H1 (cell line): Measurements from ENCODE around the gene AOPEP. TPM values are rescaled to one million over a fixed set of nuclear protein-coding genes. Genes with fewer than 3 reads are reported as not detected.

ENCODE experiments used
- CTCF ChIA-PET: fragments of 300-600 bp; sonication (Branson Sonifier 250); formaldehyde crosslinking; loops from one replicate; lab custom pipeline; 2021; ENCODE audit not compliant: partially characterized antibody; lab: Charles Lee
- POLR2A ChIA-PET: fragments of 300-600 bp; sonication (Branson Sonifier 250); formaldehyde crosslinking; loops from one replicate; lab custom pipeline; 2021; ENCODE audit warnings: inconsistent platforms; ENCODE audit not compliant: partially characterized antibody; lab: Charles Lee
- DNase-seq, 2 experiments: peaks; one replicate each; pipeline versions ENCODE4 v3.0.0 to v3.0.0-alpha.2; 2010 to 2022; ENCODE audit warnings: low spot score in 2 of 2, low read depth in 1 of 2, mixed read lengths in 1 of 2
- FAIRE-seq: peaks from 2 replicates; lab custom pipeline; 2011; peaks lifted over from hg19 to GRCh38; lab: Jason Lieb, UNC
- H2AFZ ChIP-seq: 2 replicates; pipeline ENCODE4 v1.8.1; 2012; ENCODE audit warnings: low read length, inconsistent platforms
- H2AK5ac ChIP-seq: 2 replicates; pipeline ENCODE4 v1.6.1; 2013; ENCODE audit warnings: low read depth, low read length
- H2BK120ac ChIP-seq: replicated peaks from 2 replicates; pipeline ENCODE3; 2013; ENCODE audit warnings: low read depth, low read length, inconsistent platforms
- H2BK12ac ChIP-seq: 2 replicates; pipeline ENCODE4 v1.6.1; 2013; ENCODE audit warnings: low read depth, low read length
- H2BK15ac ChIP-seq: 2 replicates; pipeline ENCODE4 v1.6.1; 2013; ENCODE audit warnings: low read length
- H2BK20ac ChIP-seq: 2 replicates; pipeline ENCODE4 v1.6.1; 2013; ENCODE audit warnings: low read length
- H2BK5ac ChIP-seq: 2 replicates; pipeline ENCODE4 v1.6.1; 2013; ENCODE audit warnings: low read depth, low read length
- H3K14ac ChIP-seq: 2 replicates; pipeline ENCODE4 v1.6.1; 2013; ENCODE audit warnings: inconsistent platforms; ENCODE audit not compliant: insufficient read length
- H3K18ac ChIP-seq: 2 replicates; pipeline ENCODE4 v1.6.1; 2013; ENCODE audit warnings: low read length; ENCODE audit errors: extremely low read depth
- H3K23ac ChIP-seq: 2 replicates; pipeline ENCODE4 v1.6.1; 2013; ENCODE audit warnings: inconsistent platforms; ENCODE audit not compliant: insufficient read length
- H3K23me2 ChIP-seq: 2 replicates; pipeline ENCODE4 v1.6.1; 2013; ENCODE audit warnings: low read depth, low read length
- H3K27ac ChIP-seq: 2 replicates; pipeline ENCODE4 v1.6.1; 2011; ENCODE audit warnings: low read depth, low read length, inconsistent platforms
- H3K27me3 ChIP-seq, 4 experiments: replicated peaks in 1 of 4; 1 replicate in 1 of 4; 2 replicates in 3 of 4; pipeline versions ENCODE4 v1.6.1 to v1.8.1; 2011 to 2013; ENCODE audit warnings: low read length in 3 of 4, mild to moderate bottlenecking in 3 of 4, inconsistent platforms in 2 of 4, mixed read lengths in 2 of 4, moderate library complexity in 1 of 4; ENCODE audit not compliant: control insufficient read depth in 3 of 4, insufficient read depth in 3 of 4; ENCODE audit errors: extremely low read depth in 1 of 4
- H3K36me3 ChIP-seq, 4 experiments: 2 replicates each; pipeline versions ENCODE4 v1.6.1 to v1.8.1; 2011 to 2013; ENCODE audit warnings: mild to moderate bottlenecking in 4 of 4, low read length in 3 of 4, moderate library complexity in 2 of 4, control low read depth in 1 of 4, inconsistent platforms in 1 of 4; ENCODE audit not compliant: insufficient read depth in 4 of 4, control insufficient read depth in 2 of 4
- H3K4ac ChIP-seq: replicated peaks from 2 replicates; pipeline ENCODE3; 2013; ENCODE audit warnings: low read length, low read depth, mixed read lengths, inconsistent platforms; ENCODE audit not compliant: insufficient read length
- H3K4me1 ChIP-seq, 4 experiments: replicated peaks in 1 of 4; 1 replicate in 1 of 4; 2 replicates in 3 of 4; pipeline versions ENCODE4 v1.6.1 to v1.8.1; 2011 to 2013; ENCODE audit warnings: low read length in 3 of 4, inconsistent platforms in 2 of 4, mixed read lengths in 1 of 4; ENCODE audit not compliant: insufficient read depth in 4 of 4, control insufficient read depth in 3 of 4
- H3K4me2 ChIP-seq, 2 experiments: 2 replicates each; pipeline versions ENCODE4 v1.6.1 to v1.8.1; 2011 to 2013; ENCODE audit warnings: low read depth in 2 of 2, low read length in 2 of 2, control low read depth in 1 of 2, inconsistent platforms in 1 of 2, mild to moderate bottlenecking in 1 of 2; ENCODE audit not compliant: insufficient read depth in 1 of 2
- H3K4me3 ChIP-seq, 4 experiments: fragments of 200-600, 300-600 bp in 1 of 4; sonication (generic), shearing (Covaris generic), sonication (Bioruptor Twin) in 1 of 4; 2 replicates each; pipeline versions ENCODE4 v1.5.1 to v1.8.1; 2011 to 2016; ENCODE audit warnings: low read length in 4 of 4, low read depth in 3 of 4, control low read depth in 2 of 4, inconsistent platforms in 2 of 4, mild to moderate bottlenecking in 2 of 4, mixed read lengths in 1 of 4, moderate library complexity in 1 of 4; ENCODE audit not compliant: insufficient read depth in 2 of 4; ENCODE audit errors: extremely low read depth in 1 of 4
- H3K56ac ChIP-seq: replicated peaks from 2 replicates; pipeline ENCODE3; 2013; ENCODE audit warnings: low read depth, mild to moderate bottlenecking, mixed read lengths, low read length, inconsistent platforms; ENCODE audit not compliant: insufficient read length
- H3K79me1 ChIP-seq: 2 replicates; pipeline ENCODE4 v1.6.1; 2013; ENCODE audit warnings: low read depth, low read length, control low read depth
- H3K79me2 ChIP-seq, 2 experiments: 2 replicates each; pipeline versions ENCODE4 v1.6.1 to v1.8.1; 2012 to 2013; ENCODE audit warnings: low read length in 2 of 2, mild to moderate bottlenecking in 2 of 2, inconsistent platforms in 1 of 2; ENCODE audit not compliant: insufficient read depth in 2 of 2, control insufficient read depth in 1 of 2
- H3K9ac ChIP-seq, 4 experiments: replicated peaks in 1 of 4; 1 replicate in 1 of 4; 2 replicates in 3 of 4; pipeline versions ENCODE4 v1.6.1 to v1.8.1; 2011 to 2013; ENCODE audit warnings: low read depth in 3 of 4, low read length in 3 of 4, control low read depth in 2 of 4, mild to moderate bottlenecking in 2 of 4, moderate library complexity in 2 of 4, inconsistent platforms in 1 of 4; ENCODE audit errors: extremely low read depth in 1 of 4
- H3K9me3 ChIP-seq, 2 experiments: 2 replicates each; pipeline versions ENCODE4 v1.6.1 to v1.8.1; 2012 to 2013; ENCODE audit warnings: mild to moderate bottlenecking in 2 of 2, moderate library complexity in 2 of 2, control low read depth in 1 of 2, inconsistent platforms in 1 of 2, low read depth in 1 of 2, low read length in 1 of 2, mixed read lengths in 1 of 2; ENCODE audit not compliant: insufficient read depth in 2 of 2
- H4K20me1 ChIP-seq, 2 experiments: replicated peaks in 1 of 2; 2 replicates each; pipeline versions ENCODE3 to v1.8.1; 2011 to 2013; ENCODE audit warnings: inconsistent platforms in 2 of 2, low read length in 2 of 2, mild to moderate bottlenecking in 1 of 2; ENCODE audit not compliant: insufficient read depth in 2 of 2, control insufficient read depth in 1 of 2
- H4K5ac ChIP-seq: 2 replicates; pipeline ENCODE4 v1.6.1; 2013; ENCODE audit warnings: low read length, low read depth, mixed read lengths, inconsistent platforms; ENCODE audit not compliant: insufficient read length
- H4K8ac ChIP-seq: 2 replicates; pipeline ENCODE4 v1.8.0; 2013; ENCODE audit warnings: mild to moderate bottlenecking, moderate library complexity, low read length, inconsistent platforms; ENCODE audit not compliant: insufficient read depth; ENCODE audit errors: extremely low read depth
- H4K91ac ChIP-seq: replicated peaks from 2 replicates; pipeline ENCODE3; 2013; ENCODE audit warnings: low read length, mixed read lengths, inconsistent platforms; ENCODE audit not compliant: insufficient read length
- ASH2L ChIP-seq: fragments of 200-600, 300-600 bp; sonication (generic); IDR thresholded peaks from one replicate; pipeline ENCODE4 v1.7.1; 2017; ENCODE audit warnings: low read length
- CBX5 ChIP-seq: fragments of 300-800, 300-1000 bp; sonication (generic); IDR thresholded peaks from 2 replicates; pipeline ENCODE4 v1.7.1; 2016; ENCODE audit warnings: antibody characterized with exemption, low read length, low read depth
- CHD1 ChIP-seq: IDR thresholded peaks from 2 replicates; pipeline ENCODE4 v1.6.1; 2012; ENCODE audit warnings: low read depth, low read length, improper control_type of control experiment
- CTBP2 ChIP-seq: IDR thresholded peaks from 2 replicates; pipeline ENCODE4 v1.7.0; 2011; ENCODE audit warnings: borderline replicate concordance, mild to moderate bottlenecking, moderate library complexity, mixed read lengths, low read length; ENCODE audit not compliant: insufficient read depth, insufficient read length
- NANOG ChIP-seq: IDR thresholded peaks from 2 replicates; pipeline ENCODE4 v1.6.1; 2011; ENCODE audit warnings: low read length, low read depth, mild to moderate bottlenecking, inconsistent platforms; ENCODE audit not compliant: insufficient read depth, poor library complexity, severe bottlenecking
- POLR2A ChIP-seq, 2 experiments: IDR thresholded peaks; 1 replicate in 1 of 2; 2 replicates in 1 of 2; pipeline ENCODE4 v1.6.1; 2011; ENCODE audit warnings: low read depth in 2 of 2, low read length in 2 of 2, mild to moderate bottlenecking in 2 of 2; ENCODE audit errors: control extremely low read depth in 1 of 2
- POU5F1 ChIP-seq: IDR thresholded peaks from 2 replicates; pipeline ENCODE4 v1.6.1; 2011; ENCODE audit warnings: low read depth, mild to moderate bottlenecking, low read length, moderate library complexity
- RFX5 ChIP-seq: IDR thresholded peaks from 2 replicates; pipeline ENCODE4 v1.6.1; 2011; ENCODE audit warnings: low read depth, low read length, improper control_type of control experiment, borderline replicate concordance
- RNF2 ChIP-seq: fragments of 200-900, 300-1000 bp; sonication (generic); IDR thresholded peaks from 2 replicates; pipeline ENCODE4 v1.7.1; 2016; ENCODE audit warnings: borderline replicate concordance, low read depth, mild to moderate bottlenecking, antibody characterized with exemption, low read length; ENCODE audit not compliant: poor library complexity, severe bottlenecking; ENCODE audit errors: missing control alignments
- SP2 ChIP-seq: IDR thresholded peaks from 2 replicates; pipeline ENCODE4 v1.6.1; 2012; ENCODE audit warnings: mild to moderate bottlenecking, low read length, inconsistent platforms
- TAF7 ChIP-seq: optimal IDR thresholded peaks from 2 replicates; pipeline ENCODE3; 2011; ENCODE audit warnings: low read depth, mild to moderate bottlenecking, inconsistent platforms, low read length, moderate library complexity, borderline replicate concordance
- WGBS, 2 experiments: shearing (Covaris generic) in 1 of 2; methylation state at CpG; one replicate each; pipeline versions ENCODE4 v1.1.6 to v1.1.7; 2013 to 2015; ENCODE audit warnings: low lambda C conversion rate in 2 of 2, mixed read lengths in 2 of 2, inconsistent platforms in 1 of 2, low coverage in 1 of 2, missing lambda C conversion rate in 1 of 2; ENCODE audit not compliant: insufficient replicate concordance in 2 of 2, insufficient coverage in 1 of 2, insufficient read length in 1 of 2; ENCODE audit errors: extremely low coverage in 1 of 2, missing lambda C conversion rate in 1 of 2; 5-methylcytosine and 5-hydroxymethylcytosine counted together
- polyA plus RNA-seq, 7 experiments: library from polyadenylated mRNA; depleted of rRNA in 3 of 7; stranded (reverse) in 5 of 7; unstranded in 2 of 7; fragments of >200 nt in 5 of 7; fragments of 200-250 nt in 2 of 7; gene quantifications; 1 replicate in 5 of 7; 2 replicates in 1 of 7; 4 replicates in 1 of 7; pipeline versions ENCODE4 v1.2.1 to v1.2.3, GENCODE V29; 2011 to 2013; ENCODE audit warnings: missing spikeins in 2 of 7, mixed read lengths in 2 of 7
- total RNA-seq: library from RNA; stranded (reverse); fragmentation: NEBNext Ultra II Directional; extraction: Animal tissue kit (Norgen Biotek cat#: 25700); gene quantifications from 2 replicates; pipeline ENCODE4 v1.2.1, GENCODE V29; 2021

Gene AOPEP
- total and polyA plus RNA-seq, 2 of the 8 experiments (the other 6 are each of a cell fraction or from before 2014, with no cell fraction given), result 6.1 to 14.3 TPM

DNA sequence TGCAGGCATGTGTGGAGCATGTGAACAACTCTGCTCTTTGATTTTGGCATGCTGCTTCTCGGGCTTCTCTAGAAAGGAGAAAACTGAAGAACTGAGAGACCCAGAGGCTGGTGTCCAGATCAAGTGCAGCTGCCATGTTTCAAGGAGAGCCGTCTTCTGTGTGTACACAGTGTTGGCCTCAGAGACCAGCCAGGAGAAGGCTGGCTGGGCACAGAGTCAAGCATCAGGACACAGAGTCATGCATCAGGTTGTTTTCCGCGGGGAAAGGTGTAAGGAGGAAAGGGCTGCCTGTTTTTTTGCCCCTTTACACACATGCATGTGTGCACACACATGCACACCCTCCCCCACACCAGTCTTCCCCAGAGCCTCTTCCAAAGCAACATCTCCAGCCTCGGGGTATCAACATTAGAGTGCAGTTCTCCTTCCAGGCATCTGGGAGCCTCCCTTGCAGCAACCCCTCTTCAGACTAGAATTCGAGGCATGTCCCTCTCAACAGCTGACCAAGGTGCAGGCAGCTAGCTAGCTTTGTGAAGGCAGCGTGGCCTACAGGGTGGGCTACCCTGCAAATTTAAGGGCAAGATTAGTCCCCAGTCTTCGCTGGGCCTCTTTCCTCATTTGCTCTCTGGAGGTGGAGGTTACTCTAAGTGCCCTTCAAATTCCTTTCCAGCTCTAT is 180.9 kb downstream of the AOPEP start:
- Histone ChIP-seq H4K5ac (no peak overlapping the region), H3K4me2 (no peak overlapping the region), H3K27me3 (no peaks in the 10 kb centered on the region), H3K9ac (no peak overlapping the region), H3K18ac (0 out of 2 replicates have a peak overlapping the region, but pooled peaks have one; percentile 22), H3K9me3 (no peaks in the 10 kb centered on the region), H2BK15ac (no peak overlapping the region), H2BK20ac (no peak overlapping the region), H3K23ac (no peak overlapping the region), H4K91ac (peak overlapping the region; percentile 35), H4K8ac (no peak overlapping the region), H2BK12ac (no peak overlapping the region), H3K79me2 (no peaks in the 10 kb centered on the region), H2BK5ac (0 out of 2 replicates have a peak overlapping the region, but pooled peaks have one; percentile 36), H4K20me1 (no peaks in the 10 kb centered on the region), H2AK5ac (no peak overlapping the region), H3K27ac (no peak overlapping the region), H3K4ac (no peak overlapping the region), H2AFZ (no peak overlapping the region), H3K23me2 (no peaks in the 10 kb centered on the region), H3K14ac (no peak overlapping the region), H3K4me1 (peaks cover 6 to 15% (median 10%) of the 10 kb centered on the region in 4 experiments), H3K79me1 (peaks cover 5% of the 10 kb centered on the region), H3K56ac (no peak overlapping the region), H3K36me3 (no peaks in the 10 kb centered on the region), H2BK120ac (no peak overlapping the region), H3K4me3 (no peak overlapping the region)
- no peak for FAIRE-seq
- peak in 1 of 2 experiments; percentile 40 for DNase-seq
- ChIA-PET POLR2A (no interaction called here), CTCF (interaction anchor here (1.0 to 1.2 kb wide), 3 partner anchors 62 to 304 kb away, joined by 4 read pairs; no protein-coding TSS in a partner anchor)
- WGBS, 2 experiments, result 81% methylated on average over 8 of the region's 8 CpGs; no CpG with 5 or more reads in 1 of the 2 experiments
- no peak for TF ChIP-seq CTBP2
- no peak for TF ChIP-seq RNF2
- TF ChIP-seq POU5F1, result no peak
- TF ChIP-seq POLR2A (IDR thresholded peaks at IDR 0.05; ENCODE audit: control extremely low read depth in 1 of 2, low read depth in 2 of 2, low read length in 2 of 2), result no peak
- TF ChIP-seq CBX5, result no peak
- no peak for TF ChIP-seq RFX5
- TF ChIP-seq ASH2L, result no peak
- TF ChIP-seq SP2, result no peak
- no peak for TF ChIP-seq NANOG
- no peak for TF ChIP-seq CHD1
- no peak for TF ChIP-seq TAF7
